MM.1S (cell line): ENCODE data around the gene CRISP1.

Experiments used
- CTCF ChIP-seq: fragments of 300-600 bp; sonication (generic); IDR thresholded peaks from 2 replicates; pipeline ENCODE4 v1.5.1; 2016; ENCODE audit warnings: antibody characterized with exemption, low read length, mixed read lengths
- EZH2 ChIP-seq: fragments of 300-600 bp; sonication (generic); optimal IDR thresholded peaks from 2 replicates; pipeline ENCODE3; 2017; ENCODE audit warnings: low read depth, mild to moderate bottlenecking, antibody characterized with exemption, low read length, mixed read lengths
- EZH2phosphoT487 ChIP-seq: fragments of 300-600 bp; sonication (generic); IDR thresholded peaks from 2 replicates; pipeline ENCODE4 v1.6.1; 2018; ENCODE audit warnings: antibody characterized with exemption, low read length

GRCh38 chr6:49813248-49813647 is 53.1 kb downstream of the CRISP1 start:
- TF ChIP-seq CTCF (no peak), EZH2phosphoT487 (no peak), EZH2 (no peak)
